T-cell (primary cell): ENCODE results near the gene IKZF3. TPM values are rescaled to one million over a fixed set of nuclear protein-coding genes. Genes with fewer than 3 reads are reported as not detected.

Experiments
- ATAC-seq, 4 experiments: fragments of 200-7000 bp in 3 of 4; fragments of 150-1000 bp in 1 of 4; cut with Tn5 transposase; replicated peaks in 1 of 4; 1 replicate in 3 of 4; 2 replicates in 1 of 4; pipeline ENCODE4 v1.10.0; 2021; ENCODE audit warnings: moderate library complexity in 3 of 4, mild to moderate bottlenecking in 2 of 4, moderate number of reproducible peaks in 1 of 4
- CTCF ChIA-PET, 2 donors: fragments of 300-600 bp; sonication (Branson Sonifier 250); formaldehyde crosslinking; loops; one replicate each; lab custom pipeline; 2022; ENCODE audit warnings: antibody characterized with exemption in 2 of 2; lab: Charles Lee
- POLR2A ChIA-PET, 2 donors: fragments of 300-600 bp; sonication (Branson Sonifier 250); formaldehyde crosslinking; loops; one replicate each; lab custom pipeline; 2022; ENCODE audit warnings: antibody characterized with exemption in 2 of 2; lab: Charles Lee
- DNase-seq, 35 experiments: peaks; one replicate each; pipeline versions ENCODE4 v3.0.0 to v3.0.0-alpha.2; 2013 to 2023
- H3K27ac ChIP-seq: one replicate; pipeline ENCODE4 v1.5.1; 2013; ENCODE audit warnings: low read length
- H3K27me3 ChIP-seq, 2 experiments: replicated peaks in 1 of 2; 1 replicate in 1 of 2; 2 replicates in 1 of 2; pipeline versions ENCODE4 v1.6.1 to v1.7.0; 2013; ENCODE audit warnings: low read length in 1 of 2, mixed read lengths in 1 of 2; ENCODE audit not compliant: control insufficient read depth in 2 of 2, insufficient read depth in 2 of 2; ENCODE audit errors: extremely low read depth in 1 of 2
- H3K36me3 ChIP-seq, 2 donors: 1 replicate in 1 of 2; 2 replicates in 1 of 2; pipeline versions ENCODE4 v1.6.1 to v1.7.0; 2013; ENCODE audit warnings: low read length in 1 of 2; ENCODE audit not compliant: control insufficient read depth in 2 of 2, insufficient read depth in 1 of 2; ENCODE audit errors: extremely low read depth in 1 of 2
- H3K4me1 ChIP-seq, 2 experiments: 1 replicate in 1 of 2; 2 replicates in 1 of 2; pipeline versions ENCODE4 v1.6.1 to v1.7.0; 2013; ENCODE audit warnings: low read length in 2 of 2, mixed read lengths in 1 of 2; ENCODE audit not compliant: insufficient read depth in 2 of 2, control insufficient read depth in 1 of 2; ENCODE audit errors: extremely low read depth in 1 of 2
- H3K4me3 ChIP-seq, 2 donors: 1 replicate in 1 of 2; 2 replicates in 1 of 2; pipeline versions ENCODE4 v1.5.1 to v1.7.0; 2013; ENCODE audit warnings: mild to moderate bottlenecking in 2 of 2, low read length in 1 of 2, moderate library complexity in 1 of 2; ENCODE audit not compliant: control insufficient read depth in 1 of 2; ENCODE audit errors: extremely low read depth in 1 of 2
- H3K9me3 ChIP-seq: 2 replicates; pipeline ENCODE4 v1.7.0; 2013
- H3K27ac Mint-ChIP-seq, 2 donors: one replicate each; pipeline ENCODE4 v1.8.0; 2020 to 2021; ENCODE audit warnings: mild to moderate bottlenecking in 2 of 2, mixed read lengths in 2 of 2
- H3K27me3 Mint-ChIP-seq, 2 donors: one replicate each; pipeline ENCODE4 v1.8.0; 2021 to 2022; ENCODE audit warnings: mixed read lengths in 2 of 2
- H3K36me3 Mint-ChIP-seq: one replicate; pipeline ENCODE4 v1.8.0; 2021; ENCODE audit warnings: mixed read lengths
- H3K4me1 Mint-ChIP-seq, 3 donors: one replicate each; pipeline ENCODE4 v1.8.0; 2020 to 2022; ENCODE audit warnings: mixed read lengths in 3 of 3, mild to moderate bottlenecking in 1 of 3
- H3K4me3 Mint-ChIP-seq, 3 donors: one replicate each; pipeline ENCODE4 v1.8.0; 2020 to 2022; ENCODE audit warnings: mild to moderate bottlenecking in 3 of 3, mixed read lengths in 3 of 3, moderate library complexity in 3 of 3
- H3K9me3 Mint-ChIP-seq, 3 donors: one replicate each; pipeline ENCODE4 v1.8.0; 2020 to 2022; ENCODE audit warnings: mixed read lengths in 3 of 3
- WGBS: methylation state at CpG from one replicate; pipeline ENCODE4 v1.1.5; 2013; ENCODE audit warnings: missing lambda C conversion rate; ENCODE audit not compliant: insufficient coverage; 5-methylcytosine and 5-hydroxymethylcytosine counted together
- total RNA-seq, 35 experiments: library from RNA in 6 of 35; stranded (reverse) in 6 of 35; fragments of 120-200 nt in 1 of 35; gene quantifications; one replicate each; pipeline versions ENCODE4 v1.2.1 to v1.2.4 and lab custom pipeline; 2013 to 2026

IKZF3 gene
- total RNA-seq, 5 donors from 2014 or later (not counting 1 experiment from before 2014, with no cell fraction given), result 78.1 to 112 (median 108) TPM

DNA sequence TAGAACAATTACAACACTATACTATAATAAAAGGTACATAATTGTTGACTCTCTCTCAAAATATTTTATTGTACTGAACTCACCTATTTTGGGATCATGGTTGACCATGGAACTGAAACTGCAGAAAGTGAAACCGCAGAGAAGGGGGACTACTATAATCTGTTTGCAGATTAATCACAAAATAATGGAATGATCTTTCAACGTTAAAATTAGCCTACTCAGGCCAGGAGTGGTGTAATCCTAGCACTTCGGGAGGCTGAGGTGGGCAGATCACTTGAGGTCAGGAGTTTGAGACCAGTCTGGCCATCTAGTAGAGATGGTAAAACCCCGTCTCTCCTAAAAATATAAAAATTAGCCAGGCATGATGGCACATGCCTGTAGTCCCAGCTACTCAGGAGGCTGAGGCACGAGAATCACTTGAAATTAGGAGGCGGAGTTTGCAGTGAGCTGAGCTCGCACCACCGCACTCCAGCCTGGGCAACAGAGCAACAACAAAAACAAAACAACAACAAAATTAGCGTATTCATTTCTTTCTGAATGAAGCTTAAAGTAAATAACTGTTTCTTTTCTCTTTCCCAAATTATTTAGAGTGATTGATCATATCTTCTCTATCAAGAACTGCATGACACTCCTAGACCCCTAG lies 45.6 kb downstream of the IKZF3 start:
- no peak overlapping the region for H3K4me3 ChIP-seq
- peaks cover 3 to 12% (median 6%) of the 10 kb centered on the region in 3 donors for H3K9me3 Mint-ChIP-seq
- H3K27me3 Mint-ChIP-seq, result no peaks in the 10 kb centered on the region
- H3K4me1 Mint-ChIP-seq, result peaks cover 64 to 84% (median 84%) of the 10 kb centered on the region in 3 donors
- WGBS, result 20% methylated on average over 4 of the region's 9 CpGs
- ChIA-PET POLR2A (interaction anchor here in 1 of 2 donors (1.2 kb wide), 1 partner anchor 43 kb away, joined by 3 read pairs; no protein-coding TSS in a partner anchor), CTCF (interaction anchor here in 1 of 2 donors (0.5 to 1.7 kb wide), 6 partner anchors 17 to 195 kb away, joined by 3 to 6 read pairs (median 4); no protein-coding TSS in a partner anchor)
- ATAC-seq, result no peak
- peak overlapping the region; percentile 93 to 99 for H3K27ac Mint-ChIP-seq
- peaks cover 44% of the 10 kb centered on the region for H3K36me3 Mint-ChIP-seq
- peaks cover 41 to 49% of the 10 kb centered on the region in 2 experiments for H3K4me1 ChIP-seq
- H3K4me3 Mint-ChIP-seq, result peak overlapping the region; percentile 2 to 59 (median 45)
- peak overlapping the region; percentile 84 for H3K27ac ChIP-seq
- DNase-seq, result peak in 19 of 35 experiments; percentile 9 to 59 (median 25)
- H3K9me3 ChIP-seq, result no peaks in the 10 kb centered on the region
- peaks cover 2 to 17% of the 10 kb centered on the region in 2 donors for H3K36me3 ChIP-seq
- no peaks in the 10 kb centered on the region for H3K27me3 ChIP-seq

DNA sequence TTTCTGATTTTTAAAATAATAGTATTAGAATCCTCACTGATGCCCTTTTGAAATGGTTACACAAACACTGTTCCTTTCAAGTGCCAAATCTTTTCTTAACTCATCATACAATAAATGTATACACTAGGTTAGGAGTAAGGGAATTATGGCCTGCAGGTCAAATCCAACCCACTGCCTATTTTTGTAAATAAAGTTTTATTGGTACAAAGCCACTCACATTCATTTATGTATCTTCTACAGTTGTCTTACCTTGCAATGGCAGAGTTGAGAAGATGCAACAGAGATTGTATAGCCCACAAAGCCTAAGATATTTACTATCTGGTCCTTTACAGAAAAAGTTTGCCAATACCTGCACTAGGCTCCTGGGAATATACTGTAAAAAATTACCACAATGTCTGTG lies 47.8 kb downstream of the IKZF3 start:
- Histone ChIP-seq H3K27ac (no peak overlapping the region), H3K4me1 (peaks cover 54 to 61% of the 10 kb centered on the region in 2 experiments), H3K36me3 (peaks cover 0 to 6% of the 10 kb centered on the region in 2 donors), H3K9me3 (no peaks in the 10 kb centered on the region), H3K4me3 (no peak overlapping the region), H3K27me3 (no peaks in the 10 kb centered on the region)
- peaks cover 27% of the 10 kb centered on the region for H3K36me3 Mint-ChIP-seq
- H3K9me3 Mint-ChIP-seq, result no peaks in the 10 kb centered on the region
- no peak for DNase-seq
- H3K4me1 Mint-ChIP-seq, result peaks cover 74 to 91% (median 89%) of the 10 kb centered on the region in 3 donors
- H3K27me3 Mint-ChIP-seq, result no peaks in the 10 kb centered on the region
- no peak overlapping the region for H3K4me3 Mint-ChIP-seq
- peak overlapping the region; percentile 52 to 78 for H3K27ac Mint-ChIP-seq
- CTCF ChIA-PET, result interaction anchor here in 1 of 2 donors (0.6 to 1.9 kb wide), 3 partner anchors 45 to 367 kb away, joined by 3 to 9 read pairs (median 5); no protein-coding TSS in a partner anchor
- ATAC-seq, result no peak
- POLR2A ChIA-PET, result interaction anchor here in 1 of 2 donors (1.3 kb wide), 1 partner anchor 46 kb away, joined by 3 read pairs; no protein-coding TSS in a partner anchor

DNA sequence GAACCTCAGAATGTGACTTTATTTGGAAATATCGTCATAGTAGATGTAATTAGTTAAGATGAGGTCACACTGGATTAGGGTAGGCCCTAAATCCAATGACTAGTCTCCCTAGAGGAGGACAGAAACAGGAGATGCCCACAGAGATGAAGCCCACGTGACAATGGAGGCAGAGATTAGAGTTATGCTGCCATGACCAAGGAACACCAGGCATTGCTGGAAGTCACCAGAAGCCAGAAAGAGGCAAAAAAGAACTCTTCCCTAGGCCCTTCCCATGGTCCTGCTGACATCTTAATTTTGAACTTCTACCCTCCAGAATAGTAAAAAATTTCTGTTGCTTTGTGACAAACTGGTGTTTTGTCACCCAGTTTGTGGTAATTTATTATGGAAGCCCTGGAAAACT lies 49.6 kb downstream of the IKZF3 start:
- ChIA-PET CTCF (interaction anchor here (0.6 to 1.2 kb wide), 2 partner anchors 14 to 47 kb away, joined by 3 to 4 read pairs; no protein-coding TSS in a partner anchor), POLR2A (interaction anchor here (0.7 to 0.9 kb wide), 2 partner anchors 16 to 47 kb away, joined by 3 read pairs; no protein-coding TSS in a partner anchor)
- ATAC-seq, result no peak
- no peaks in the 10 kb centered on the region for H3K27me3 ChIP-seq
- Mint-ChIP-seq H3K27me3 (no peaks in the 10 kb centered on the region), H3K4me3 (peak overlapping the region in 1 of 3 donors; percentile 81), H3K27ac (peak overlapping the region; percentile 96 to 97), H3K9me3 (no peaks in the 10 kb centered on the region), H3K4me1 (peaks cover 64 to 83% (median 80%) of the 10 kb centered on the region in 3 donors), H3K36me3 (peaks cover 26% of the 10 kb centered on the region)
- no peak overlapping the region for H3K4me3 ChIP-seq
- 100% methylated on average over 1 of the region's 2 CpGs for WGBS
- H3K36me3 ChIP-seq, result peaks cover 0 to 6% of the 10 kb centered on the region in 2 donors
- H3K4me1 ChIP-seq, result peaks cover 40 to 52% of the 10 kb centered on the region in 2 experiments
- H3K27ac ChIP-seq, result peak overlapping the region; percentile 87
- no peaks in the 10 kb centered on the region for H3K9me3 ChIP-seq
- DNase-seq, result no peak

DNA sequence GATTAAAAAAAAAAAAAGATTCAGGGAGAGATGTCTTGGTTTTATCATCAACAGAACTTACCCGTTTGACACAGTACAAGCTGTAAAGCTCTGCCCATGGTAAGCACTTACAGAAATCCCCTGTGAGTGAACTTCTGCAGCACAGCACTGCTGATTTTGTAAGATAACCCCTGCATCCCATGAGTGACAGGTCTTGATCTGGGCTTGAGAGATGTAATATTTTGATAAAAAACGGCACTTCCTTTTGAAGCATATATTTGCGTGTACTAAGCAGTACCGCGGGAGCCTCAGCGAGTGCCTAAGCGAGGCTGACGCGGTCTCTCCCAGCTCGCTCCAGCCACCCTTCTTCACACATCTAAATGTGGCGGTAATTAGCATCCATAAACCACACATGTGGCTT lies 50.5 kb downstream of the IKZF3 start:
- Mint-ChIP-seq H3K4me3 (peak overlapping the region; percentile 66 to 81 (median 75)), H3K9me3 (no peaks in the 10 kb centered on the region), H3K4me1 (peaks cover 60 to 83% (median 80%) of the 10 kb centered on the region in 3 donors), H3K27me3 (no peaks in the 10 kb centered on the region), H3K27ac (peak overlapping the region; percentile 96 to 97), H3K36me3 (peaks cover 34% of the 10 kb centered on the region)
- peak overlapping the region; percentile 30 to 46 for H3K4me3 ChIP-seq
- POLR2A ChIA-PET, result interaction anchor here (0.6 to 0.9 kb wide), 8 partner anchors 17 to 1029 kb away, joined by 3 to 5 read pairs (median 3); no protein-coding TSS in a partner anchor
- H3K36me3 ChIP-seq, result peaks cover 0 to 8% of the 10 kb centered on the region in 2 donors
- WGBS, result 0% methylated on average over 5 of the region's 11 CpGs
- CTCF ChIA-PET, result interaction anchor here (0.6 to 2.5 kb wide), 8 partner anchors 12 to 1882 kb away, joined by 3 to 12 read pairs (median 4); no protein-coding TSS in a partner anchor
- peak overlapping the region; percentile 87 for H3K27ac ChIP-seq
- ATAC-seq (peak; percentile 88 to 97 (median 94)), DNase-seq (peak; percentile 18 to 92 (median 65))
- peaks cover 38 to 45% of the 10 kb centered on the region in 2 experiments for H3K4me1 ChIP-seq
- H3K9me3 ChIP-seq, result no peaks in the 10 kb centered on the region
- no peaks in the 10 kb centered on the region for H3K27me3 ChIP-seq

DNA sequence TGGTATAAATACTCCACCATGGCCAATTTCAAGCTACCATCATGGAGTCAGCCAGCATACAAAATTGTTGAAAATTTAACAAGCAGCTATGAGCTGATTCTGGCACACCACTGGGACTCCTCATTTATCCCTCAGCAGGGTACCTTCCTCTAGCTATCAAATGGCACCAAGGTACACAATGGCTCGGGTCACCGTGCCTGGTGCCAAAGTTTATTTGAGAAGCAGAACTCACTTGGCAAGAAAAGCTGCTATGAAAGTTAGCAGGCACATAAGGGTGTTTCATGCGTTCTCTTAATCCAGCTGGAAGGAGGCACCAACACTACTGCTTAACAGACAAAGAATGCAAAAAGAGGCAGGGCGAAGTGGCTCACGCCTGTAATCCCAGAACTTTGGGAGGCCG lies 51.6 kb downstream of the IKZF3 start:
- Histone ChIP-seq H3K27me3 (no peaks in the 10 kb centered on the region), H3K4me3 (no peak overlapping the region), H3K9me3 (no peaks in the 10 kb centered on the region), H3K36me3 (peaks cover 0 to 11% of the 10 kb centered on the region in 2 donors), H3K27ac (peak overlapping the region; percentile 87), H3K4me1 (peaks cover 33 to 40% of the 10 kb centered on the region in 2 experiments)
- ATAC-seq (no peak), DNase-seq (no peak)
- Mint-ChIP-seq H3K4me1 (peaks cover 64 to 83% (median 80%) of the 10 kb centered on the region in 3 donors), H3K9me3 (no peaks in the 10 kb centered on the region), H3K27me3 (no peaks in the 10 kb centered on the region), H3K36me3 (peaks cover 38% of the 10 kb centered on the region), H3K27ac (peak overlapping the region; percentile 90 to 93), H3K4me3 (peak overlapping the region in 2 of 3 donors; percentile 59 to 81)
- 92% methylated on average over 4 of the region's 6 CpGs for WGBS
- ChIA-PET POLR2A (interaction anchor here (0.5 to 0.8 kb wide), 6 partner anchors 18 to 721 kb away, joined by 3 to 8 read pairs (median 4); no protein-coding TSS in a partner anchor), CTCF (interaction anchor here in 1 of 2 donors (0.6 to 2.5 kb wide), 3 partner anchors 10 to 150 kb away, joined by 3 to 12 read pairs (median 3); no protein-coding TSS in a partner anchor)
